DOHH2 (cell line): ENCODE results near the gene EDARADD.

Source experiments
- H3F3A ChIP-seq: fragments of 200-600 bp; sonication (generic), shearing (Covaris generic); 2 replicates; pipeline ENCODE4 v1.6.0; 2016; ENCODE audit warnings: antibody characterized with exemption, mild to moderate bottlenecking; ENCODE audit not compliant: control insufficient read depth, insufficient read depth
- H3K27ac ChIP-seq: fragments of 200-600 bp; sonication (generic); 2 replicates; pipeline ENCODE4 v1.5.1; 2014; ENCODE audit warnings: low read depth, mild to moderate bottlenecking, low read length, moderate library complexity
- H3K27me3 ChIP-seq: fragments of 200-600 bp; sonication (generic); 2 replicates; pipeline ENCODE4 v1.6.1; 2014; ENCODE audit warnings: mild to moderate bottlenecking, low read length, mixed read lengths; ENCODE audit not compliant: control insufficient read depth
- H3K36me3 ChIP-seq: fragments of 200-600 bp; sonication (generic); 2 replicates; pipeline ENCODE4 v1.6.1; 2014; ENCODE audit warnings: mild to moderate bottlenecking, low read length, moderate library complexity, mixed read lengths; ENCODE audit not compliant: control insufficient read depth
- H3K4me1 ChIP-seq: fragments of 200-600 bp; sonication (generic); 2 replicates; pipeline ENCODE4 v1.6.1; 2014; ENCODE audit warnings: mild to moderate bottlenecking, low read length, mixed read lengths; ENCODE audit not compliant: control insufficient read depth
- H3K4me2 ChIP-seq: fragments of 200-600 bp; sonication (generic); 2 replicates; pipeline ENCODE4 v1.6.0; 2014; ENCODE audit warnings: mild to moderate bottlenecking, low read length, moderate library complexity
- H3K4me3 ChIP-seq: fragments of 200-600 bp; sonication (generic); 2 replicates; pipeline ENCODE4 v1.5.1; 2014; ENCODE audit warnings: mild to moderate bottlenecking, low read length, mixed read lengths
- H3K79me2 ChIP-seq: fragments of 200-600 bp; sonication (generic); 2 replicates; pipeline ENCODE4 v1.6.1; 2014; ENCODE audit warnings: mild to moderate bottlenecking, low read length, mixed read lengths; ENCODE audit not compliant: control insufficient read depth
- H3K9me2 ChIP-seq: fragments of 200-600 bp; sonication (generic); replicated peaks from 2 replicates; pipeline ENCODE4 v1.6.1; 2014; ENCODE audit warnings: mild to moderate bottlenecking, low read length, mixed read lengths; ENCODE audit not compliant: control insufficient read depth
- H3K9me3 ChIP-seq: fragments of 200-600 bp; sonication (generic); 2 replicates; pipeline ENCODE4 v1.6.1; 2014; ENCODE audit warnings: antibody characterized with exemption, low read length, mixed read lengths; ENCODE audit not compliant: control insufficient read depth, insufficient read depth
- H4K20me1 ChIP-seq: fragments of 200-600 bp; sonication (generic); 2 replicates; pipeline ENCODE4 v1.6.0; 2014; ENCODE audit warnings: low read depth, mild to moderate bottlenecking, antibody characterized with exemption, low read length, moderate library complexity; ENCODE audit not compliant: control insufficient read depth, insufficient read depth
- CTCF ChIP-seq: fragments of 200-600 bp; sonication (generic); IDR thresholded peaks from one replicate; pipeline ENCODE4 v1.5.1; 2014; ENCODE audit warnings: antibody characterized with exemption, mild to moderate bottlenecking, low read depth, low read length; ENCODE audit not compliant: poor library complexity, severe bottlenecking
- EZH2phosphoT487 ChIP-seq: fragments of 200-600 bp; sonication (generic); IDR thresholded peaks from 2 replicates; pipeline ENCODE4 v1.6.1; 2017; ENCODE audit warnings: borderline replicate concordance, mild to moderate bottlenecking, antibody characterized with exemption, low read length, moderate library complexity, mixed read lengths

Gene EDARADD

DNA sequence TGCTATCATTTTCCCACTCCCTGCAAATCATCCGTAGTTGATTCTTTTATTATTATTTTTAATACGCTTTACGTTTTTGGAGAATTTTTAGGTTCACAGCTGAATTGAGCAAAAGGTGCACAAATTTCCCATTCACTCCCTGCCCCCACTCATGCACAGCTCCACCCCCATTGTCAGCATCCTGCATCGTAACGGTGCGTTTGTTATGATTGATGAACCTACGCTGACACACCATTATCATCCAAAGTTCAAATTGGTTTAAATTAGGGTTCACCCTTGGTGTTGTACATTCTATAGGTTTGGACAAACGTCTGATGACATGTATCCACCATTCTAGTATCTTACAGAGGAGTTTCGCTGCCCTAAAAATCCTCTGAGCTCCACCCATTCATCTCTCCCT is 44.5 kb downstream of the EDARADD start:
- Histone ChIP-seq H3K36me3 (no peaks in the 10 kb centered on the region), H3K4me3 (no peak overlapping the region), H3K9me2 (no peaks in the 10 kb centered on the region), H3K9me3 (no peaks in the 10 kb centered on the region), H3K27ac (no peak overlapping the region), H3K79me2 (no peaks in the 10 kb centered on the region), H3K4me1 (no peaks in the 10 kb centered on the region), H4K20me1 (no peaks in the 10 kb centered on the region), H3K4me2 (no peak overlapping the region), H3K27me3 (no peaks in the 10 kb centered on the region), H3F3A (no peaks in the 10 kb centered on the region)
- TF ChIP-seq CTCF (no peak), EZH2phosphoT487 (no peak)

- Histone ChIP-seq H3F3A (no peaks in the 10 kb centered on the region), H3K4me3 (no peak overlapping the region)
Measured at GRCh38 chr1:236440373-236440772, 46.3 kb downstream of the EDARADD start.

GRCh38 chr1:236450779-236451178 is 56.7 kb downstream of the EDARADD start:
- Histone ChIP-seq H3K4me1 (no peaks in the 10 kb centered on the region), H3K4me3 (no peak overlapping the region), H3K27ac (no peak overlapping the region), H3K9me2 (no peaks in the 10 kb centered on the region), H3K36me3 (no peaks in the 10 kb centered on the region), H3K9me3 (no peaks in the 10 kb centered on the region), H3K27me3 (no peaks in the 10 kb centered on the region), H3F3A (no peaks in the 10 kb centered on the region), H4K20me1 (no peaks in the 10 kb centered on the region), H3K4me2 (no peak overlapping the region), H3K79me2 (no peaks in the 10 kb centered on the region)
- TF ChIP-seq CTCF (no peak), EZH2phosphoT487 (no peak)

More at GRCh38 chr1:236440373-236440772, 46.3 kb downstream of the EDARADD start:
- no peak for TF ChIP-seq CTCF
- no peak for TF ChIP-seq EZH2phosphoT487
- no peaks in the 10 kb centered on the region for H3K4me1 ChIP-seq
- no peaks in the 10 kb centered on the region for H3K9me3 ChIP-seq
- no peaks in the 10 kb centered on the region for H3K79me2 ChIP-seq
- H3K27me3 ChIP-seq: no peaks in the 10 kb centered on the region
- H3K36me3 ChIP-seq: no peaks in the 10 kb centered on the region
- no peak overlapping the region for H3K27ac ChIP-seq
- H3K9me2 ChIP-seq: no peaks in the 10 kb centered on the region
- no peaks in the 10 kb centered on the region for H4K20me1 ChIP-seq
- H3K4me2 ChIP-seq: no peak overlapping the region
